Measurements from ENCODE around the gene ADAMTS18.

The ADAMTS18 gene

GRCh38 chr16:77271532-77272426 is 163.1 kb downstream of the ADAMTS18 start:
- TF ChIP-seq REST (IDR thresholded peaks at IDR 0.05; ENCODE audit: insufficient read depth in 1 of 2, low read depth in 2 of 2, low read length in 2 of 2) (no peak), TAF1 (IDR thresholded peaks at IDR 0.05; ENCODE audit: borderline replicate concordance, insufficient read depth, low read length) (no peak), SIN3A (IDR thresholded peaks at IDR 0.05; ENCODE audit: borderline replicate concordance, insufficient read depth, low read length) (no peak), FOXP2 (optimal IDR thresholded peaks at IDR 0.05; ENCODE audit: borderline replicate concordance, extremely low read depth, extremely low read length, insufficient read depth) (no peak)

GRCh38 chr16:77262971-77263370 is 171.9 kb downstream of the ADAMTS18 start:
- TF ChIP-seq REST (IDR thresholded peaks at IDR 0.05; ENCODE audit: insufficient read depth in 1 of 2, low read depth in 2 of 2, low read length in 2 of 2) (no peak), TAF1 (IDR thresholded peaks at IDR 0.05; ENCODE audit: borderline replicate concordance, insufficient read depth, low read length) (no peak), SIN3A (IDR thresholded peaks at IDR 0.05; ENCODE audit: borderline replicate concordance, insufficient read depth, low read length) (no peak)

- no peak for TF ChIP-seq POLR2AphosphoS5 (IDR thresholded peaks at IDR 0.05; ENCODE audit: low read depth, low read length)
- TF ChIP-seq FOXP2 (optimal IDR thresholded peaks at IDR 0.05; ENCODE audit: borderline replicate concordance, extremely low read depth, extremely low read length, insufficient read depth) = no peak
- no peak for TF ChIP-seq TAF1 (IDR thresholded peaks at IDR 0.05; ENCODE audit: borderline replicate concordance, insufficient read depth, low read length)
- no peak for TF ChIP-seq SIN3A (IDR thresholded peaks at IDR 0.05; ENCODE audit: borderline replicate concordance, insufficient read depth, low read length)
- TF ChIP-seq REST (IDR thresholded peaks at IDR 0.05; ENCODE audit: insufficient read depth in 1 of 2, low read depth in 2 of 2, low read length in 2 of 2) = no peak
Observed at GRCh38 chr16:77250400-77250799, 184.4 kb downstream of the ADAMTS18 start.

- TF ChIP-seq POLR2AphosphoS5 (IDR thresholded peaks at IDR 0.05; ENCODE audit: low read depth, low read length) = no peak
- no peak for TF ChIP-seq REST (IDR thresholded peaks at IDR 0.05; ENCODE audit: insufficient read depth in 1 of 2, low read depth in 2 of 2, low read length in 2 of 2)
- no peak for TF ChIP-seq FOXP2 (optimal IDR thresholded peaks at IDR 0.05; ENCODE audit: borderline replicate concordance, extremely low read depth, extremely low read length, insufficient read depth)
- TF ChIP-seq TAF1 (IDR thresholded peaks at IDR 0.05; ENCODE audit: borderline replicate concordance, insufficient read depth, low read length) = no peak
- no peak for TF ChIP-seq SIN3A (IDR thresholded peaks at IDR 0.05; ENCODE audit: borderline replicate concordance, insufficient read depth, low read length)
Observed at GRCh38 chr16:77246150-77246549, 188.7 kb downstream of the ADAMTS18 start.
